Activated gamma-delta T cell (primary cell): ENCODE data around the gene TRIM60.
"Not testable (repeated sequence)": the region's sequence is repeated elsewhere in the genome, so short reads cannot be mapped to it uniquely, and the experiment has no call there.

ENCODE experiments used
- DNase-seq: peaks from one replicate; lab custom pipeline; 2025; lab: John Stamatoyannopoulos, UW

The TRIM60 gene

GRCh38 chr4:165053645-165054044, 21.8 kb downstream of the TRIM60 start, which contains the start of gene TRIM75:
Gene TRIM75, plus strand, starts transcription at chr4:165053866. Its CDS starts 5,282 bp downstream, at chr4:165059148.
- no peak for DNase-seq

GRCh38 chr4:165055601-165056000, 23.8 kb downstream of the TRIM60 start:
- DNase-seq = no peak

- no peak for DNase-seq
Observed at GRCh38 chr4:165058666-165059065, 26.9 kb downstream of the TRIM60 start.

- no peak for DNase-seq
Observed at GRCh38 chr4:165059386-165059785, 27.6 kb downstream of the TRIM60 start.

GRCh38 chr4:165060938-165061337, 29.1 kb downstream of the TRIM60 start:
- DNase-seq = no peak

GRCh38 chr4:165070560-165070959, 38.8 kb downstream of the TRIM60 start:
- no peak for DNase-seq

GRCh38 chr4:165073346-165073745, 41.5 kb downstream of the TRIM60 start:
- not testable (repeated sequence) for DNase-seq

- no peak for DNase-seq
Observed at GRCh38 chr4:165077034-165077578, 45.3 kb downstream of the TRIM60 start.

GRCh38 chr4:165079476-165079875, 47.7 kb downstream of the TRIM60 start:
- no peak for DNase-seq

GRCh38 chr4:165084787-165085186, 53.0 kb downstream of the TRIM60 start:
- not testable (repeated sequence) for DNase-seq

- DNase-seq = no peak
Observed at GRCh38 chr4:165085946-165086345, 54.1 kb downstream of the TRIM60 start.

- DNase-seq = no peak
Observed at GRCh38 chr4:165088366-165088765, 56.6 kb downstream of the TRIM60 start.
